HL-60 (cell line): ENCODE results near the gene NUP35.

Experiments
- CTCF ChIP-seq: IDR thresholded peaks from one replicate; pipeline ENCODE4 v1.5.1; 2011; ENCODE audit warnings: low read length, control low read depth, inconsistent platforms; ENCODE audit not compliant: insufficient read depth
- GABPA ChIP-seq: IDR thresholded peaks from 2 replicates; pipeline ENCODE4 v1.6.1; 2012; ENCODE audit warnings: low read depth
- POLR2AphosphoS5 ChIP-seq: IDR thresholded peaks from 2 replicates; pipeline ENCODE4 v1.6.1; 2012; ENCODE audit warnings: low read depth
- REST ChIP-seq: IDR thresholded peaks from 2 replicates; pipeline ENCODE4 v1.6.1; 2012; ENCODE audit warnings: low read depth; ENCODE audit not compliant: insufficient replicate concordance

GRCh38 chr2:183148955-183149354, 24.7 kb downstream of the NUP35 start:
- TF ChIP-seq CTCF = no peak
- no peak for TF ChIP-seq POLR2AphosphoS5
- no peak for TF ChIP-seq GABPA
- no peak for TF ChIP-seq REST
